ENCODE data around the gene RBCK1. TPM values are rescaled to one million over a fixed set of nuclear protein-coding genes. Genes with fewer than 3 reads are reported as not detected.
A peak's percentile ranks its signal among the peaks of the same experiment; 100 is the strongest.
"Not testable (repeated sequence)": the region's sequence is repeated elsewhere in the genome, so short reads cannot be mapped to it uniquely, and the experiment has no call there.

RBCK1 gene
- total and polyA plus RNA-seq, 8 donors = 34.9 to 148 (median 44.7) TPM

DNA sequence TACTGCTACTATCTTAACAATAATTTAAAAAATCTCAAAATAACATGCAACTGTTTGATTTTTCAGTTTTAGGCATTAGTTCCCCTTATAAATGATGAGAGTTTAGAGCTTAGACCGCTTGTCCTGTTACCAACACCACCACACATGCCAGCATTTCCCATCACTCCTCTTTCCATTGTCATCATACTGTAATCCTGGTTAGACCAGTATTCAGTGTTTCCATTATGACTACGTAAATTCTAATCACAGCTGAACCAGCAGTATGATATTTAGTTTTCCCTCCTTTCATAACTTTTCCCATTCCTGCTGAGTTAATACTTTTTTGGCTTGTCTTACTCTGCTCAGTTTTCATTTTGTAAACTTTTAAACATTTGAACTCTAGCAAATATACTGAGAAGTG lies 66.5 kb downstream of the RBCK1 start:
- no peak for ATAC-seq
- intact Hi-C loops (cut with DNase I) = loop anchor here in 1 of 3 donors (10.0 kb wide), 1 partner anchor 120 kb away; no protein-coding TSS in a partner anchor

DNA sequence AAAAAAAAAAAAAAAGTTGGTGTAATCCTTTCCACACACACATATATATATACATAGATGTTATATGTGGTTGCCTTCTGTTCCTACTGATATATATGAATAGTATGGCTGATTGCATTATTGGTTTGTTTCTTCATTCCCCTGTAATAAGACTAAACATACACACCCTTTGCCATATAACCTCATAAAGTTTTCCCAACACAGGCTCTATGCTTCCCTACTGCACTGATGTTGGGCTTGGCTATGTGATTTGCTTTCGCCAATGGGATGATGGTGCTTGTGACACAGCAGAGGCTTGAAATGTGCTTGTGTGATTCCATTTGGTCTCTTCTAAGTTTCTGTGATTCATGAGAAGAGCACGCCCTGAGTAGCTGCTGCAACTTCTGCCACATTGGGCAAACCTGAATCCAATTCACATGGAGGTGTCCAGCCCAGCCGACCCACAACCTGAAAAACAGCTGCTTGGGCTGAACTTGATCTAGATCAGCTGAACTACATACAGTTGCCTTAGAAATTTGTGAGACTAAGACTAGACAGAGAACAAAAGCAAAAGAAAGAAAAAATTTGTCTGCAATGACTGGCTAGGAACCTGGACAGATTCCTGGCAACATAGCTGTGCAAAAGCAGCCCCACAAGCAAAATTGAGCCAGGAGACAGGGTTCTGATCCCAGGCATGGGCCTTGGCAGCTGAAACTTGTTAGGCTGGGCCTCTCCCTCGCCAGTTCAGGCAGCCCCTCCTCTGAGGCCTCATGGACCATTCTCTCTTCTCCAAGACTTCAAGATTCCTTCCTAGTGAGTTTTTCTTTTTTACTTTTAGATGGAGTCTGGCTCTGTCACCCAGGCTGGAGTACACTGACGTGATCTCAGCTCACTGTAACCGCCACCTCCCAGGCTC lies 67.6 kb downstream of the RBCK1 start:
- no peak overlapping the region for H3K27ac ChIP-seq
- H3K4me3 ChIP-seq = no peak overlapping the region
- no peaks in the 10 kb centered on the region for H3K4me1 ChIP-seq
- H3K9me3 ChIP-seq = no peaks in the 10 kb centered on the region
- TF ChIP-seq, protein P1, sequence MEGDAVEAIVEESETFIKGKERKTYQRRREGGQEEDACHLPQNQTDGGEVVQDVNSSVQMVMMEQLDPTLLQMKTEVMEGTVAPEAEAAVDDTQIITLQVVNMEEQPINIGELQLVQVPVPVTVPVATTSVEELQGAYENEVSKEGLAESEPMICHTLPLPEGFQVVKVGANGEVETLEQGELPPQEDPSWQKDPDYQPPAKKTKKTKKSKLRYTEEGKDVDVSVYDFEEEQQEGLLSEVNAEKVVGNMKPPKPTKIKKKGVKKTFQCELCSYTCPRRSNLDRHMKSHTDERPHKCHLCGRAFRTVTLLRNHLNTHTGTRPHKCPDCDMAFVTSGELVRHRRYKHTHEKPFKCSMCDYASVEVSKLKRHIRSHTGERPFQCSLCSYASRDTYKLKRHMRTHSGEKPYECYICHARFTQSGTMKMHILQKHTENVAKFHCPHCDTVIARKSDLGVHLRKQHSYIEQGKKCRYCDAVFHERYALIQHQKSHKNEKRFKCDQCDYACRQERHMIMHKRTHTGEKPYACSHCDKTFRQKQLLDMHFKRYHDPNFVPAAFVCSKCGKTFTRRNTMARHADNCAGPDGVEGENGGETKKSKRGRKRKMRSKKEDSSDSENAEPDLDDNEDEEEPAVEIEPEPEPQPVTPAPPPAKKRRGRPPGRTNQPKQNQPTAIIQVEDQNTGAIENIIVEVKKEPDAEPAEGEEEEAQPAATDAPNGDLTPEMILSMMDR (IDR thresholded peaks at IDR 0.05) = no peak
- peaks cover 0 to 4% (median 0%) of the 10 kb centered on the region in 3 donors for H3K36me3 ChIP-seq
- peak in 1 of 4 donors; percentile 26 for ATAC-seq
- 93% methylated on average over 6 of the region's 6 CpGs for WGBS, 2 donors
- FAIRE-seq = no peak
- H3K27me3 ChIP-seq = no peaks in the 10 kb centered on the region
- intact Hi-C loops (cut with DNase I) = loop anchor here in 2 of 3 donors (5.0 to 10.0 kb wide), 2 partner anchors 121 to 123 kb away; no protein-coding TSS in a partner anchor
- no peak for DNase-seq

More for the DNA sequence above, 66.5 kb downstream of the RBCK1 start:
- Histone ChIP-seq H3K36me3 (peaks cover 0 to 2% (median 0%) of the 10 kb centered on the region in 3 donors), H3K27ac (no peak overlapping the region), H3K27me3 (no peaks in the 10 kb centered on the region), H3K9me3 (no peaks in the 10 kb centered on the region), H3K4me3 (no peak overlapping the region), H3K4me1 (no peaks in the 10 kb centered on the region)
- TF ChIP-seq, protein P1 (IDR thresholded peaks at IDR 0.05) = no peak
- no peak for DNase-seq
- no peak for FAIRE-seq
- WGBS, 2 donors = 90% methylated on average over 2 of the region's 2 CpGs

DNA sequence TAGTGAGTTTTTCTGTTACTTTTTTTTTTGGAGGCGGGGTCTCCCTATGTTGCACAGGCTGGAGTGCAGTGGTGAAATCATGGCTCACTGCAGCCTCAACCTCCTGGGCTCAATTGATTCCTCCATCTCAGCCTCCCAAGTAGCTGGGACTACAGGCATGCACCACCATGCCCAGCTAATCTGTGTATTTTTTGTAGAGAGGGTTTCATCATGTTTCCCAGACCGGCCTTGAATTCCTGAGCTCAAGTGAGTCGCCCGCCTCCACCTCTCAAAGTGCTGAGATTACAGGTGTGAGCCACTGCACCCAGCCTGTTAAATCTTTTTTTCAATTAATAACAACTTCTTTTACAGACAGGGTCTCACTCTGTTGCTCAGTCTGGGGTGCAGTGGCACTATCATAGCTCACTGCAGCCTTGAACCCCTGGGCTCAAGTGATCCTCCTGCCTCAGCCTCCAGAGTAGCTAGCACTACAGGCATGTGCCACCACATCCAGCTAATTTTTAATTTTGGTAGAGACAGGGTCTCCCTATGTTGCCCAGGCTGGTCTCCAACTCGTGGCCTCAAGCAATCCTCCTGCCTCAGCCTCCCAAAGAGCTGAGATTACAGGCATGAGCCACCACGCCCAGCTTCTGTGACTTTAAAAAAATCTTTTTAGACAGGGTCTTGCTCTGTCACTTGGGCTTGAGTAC lies 68.6 kb downstream of the RBCK1 start:
- not testable (repeated sequence) for H3K36me3 ChIP-seq, FAIRE-seq, ATAC-seq, H3K9me3 ChIP-seq, DNase-seq, H3K27me3 ChIP-seq, H3K4me1 ChIP-seq, H3K4me3 ChIP-seq, H3K27ac ChIP-seq
- intact Hi-C loops (cut with DNase I) = loop anchor here in 2 of 3 donors (5.0 to 10.0 kb wide), 2 partner anchors 122 to 124 kb away; no protein-coding TSS in a partner anchor
- WGBS, 2 donors = 89 to 99% methylated on average over 6 of the region's 6 CpGs

DNA sequence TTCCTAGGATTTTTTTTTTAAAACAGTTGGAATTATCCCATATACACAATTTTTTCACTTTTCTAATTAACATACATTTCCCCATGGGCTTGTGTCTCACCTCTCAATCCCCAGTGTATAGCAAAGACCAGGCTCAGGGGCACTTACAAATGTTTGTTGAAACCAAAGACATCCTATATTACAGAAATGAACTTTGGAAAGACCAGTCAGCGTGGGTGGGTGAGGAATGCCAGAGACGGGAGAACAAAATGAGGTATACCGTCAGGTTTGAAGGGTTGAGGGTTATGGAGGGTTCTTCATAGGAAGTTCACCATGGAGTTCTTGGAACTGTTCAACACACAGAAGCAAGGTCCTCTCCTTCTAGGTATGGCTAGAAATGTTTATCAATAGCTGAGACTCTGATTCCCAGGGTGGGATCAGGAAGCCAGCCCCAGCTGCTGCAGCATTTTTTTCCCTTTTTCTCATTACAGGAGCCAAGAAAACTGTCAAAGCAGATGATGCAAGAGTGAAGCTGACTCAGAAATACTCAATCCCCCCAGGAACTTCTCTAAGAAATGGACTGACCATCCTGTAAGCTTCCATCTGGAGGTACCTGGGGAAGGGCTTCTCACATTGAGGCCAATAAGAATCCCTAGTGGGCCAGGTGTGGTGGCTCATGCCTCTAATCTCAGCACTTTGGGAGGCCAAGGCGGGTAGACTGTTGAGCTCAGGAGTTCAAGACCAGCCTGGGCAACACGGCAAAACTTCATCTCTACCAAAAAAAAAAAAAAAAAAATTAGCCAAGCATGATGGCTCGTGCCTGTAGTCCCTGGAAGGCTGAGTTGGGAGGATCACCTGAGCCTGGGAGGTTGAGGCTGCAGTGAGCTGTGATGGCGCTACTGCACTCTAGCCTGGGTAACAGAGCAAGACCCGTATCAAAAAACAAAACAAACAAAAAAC lies 70.2 kb downstream of the RBCK1 start:
- intact Hi-C loops (cut with DNase I) = loop anchor here in 2 of 3 donors (5.0 to 10.0 kb wide), 2 partner anchors 123 to 126 kb away; no protein-coding TSS in a partner anchor
- TF ChIP-seq, protein P1 (IDR thresholded peaks at IDR 0.05) = no peak
- no peak overlapping the region for H3K4me3 ChIP-seq
- no peaks in the 10 kb centered on the region for H3K4me1 ChIP-seq
- FAIRE-seq (no peak), ATAC-seq (peak in 1 of 4 donors; percentile 7), DNase-seq (no peak)
- WGBS, 2 donors = 86 to 87% methylated on average over 8 of the region's 8 CpGs
- no peak overlapping the region for H3K27ac ChIP-seq
- no peaks in the 10 kb centered on the region for H3K27me3 ChIP-seq
- no peaks in the 10 kb centered on the region for H3K9me3 ChIP-seq
- H3K36me3 ChIP-seq = peaks cover 0 to 12% (median 8%) of the 10 kb centered on the region in 3 donors
